Mammary epithelial cell (primary cell): Measurements from ENCODE around the gene ATAD3B.

Experiments
- CTCF ChIP-seq, 2 donors: IDR thresholded peaks in 1 of 2; conservative IDR thresholded peaks in 1 of 2; 2 replicates each; pipeline ENCODE4 v1.5.1; 2011 to 2012; ENCODE audit warnings: inconsistent platforms in 2 of 2, low read length in 2 of 2, mild to moderate bottlenecking in 2 of 2, control low read depth in 1 of 2, low read depth in 1 of 2; ENCODE audit not compliant: insufficient read depth in 1 of 2; ENCODE audit errors: extremely low read depth in 1 of 2
- EZH2 ChIP-seq: IDR thresholded peaks from 2 replicates; pipeline ENCODE4 v1.6.1; 2012; ENCODE audit warnings: low read length, inconsistent platforms, borderline replicate concordance

DNA sequence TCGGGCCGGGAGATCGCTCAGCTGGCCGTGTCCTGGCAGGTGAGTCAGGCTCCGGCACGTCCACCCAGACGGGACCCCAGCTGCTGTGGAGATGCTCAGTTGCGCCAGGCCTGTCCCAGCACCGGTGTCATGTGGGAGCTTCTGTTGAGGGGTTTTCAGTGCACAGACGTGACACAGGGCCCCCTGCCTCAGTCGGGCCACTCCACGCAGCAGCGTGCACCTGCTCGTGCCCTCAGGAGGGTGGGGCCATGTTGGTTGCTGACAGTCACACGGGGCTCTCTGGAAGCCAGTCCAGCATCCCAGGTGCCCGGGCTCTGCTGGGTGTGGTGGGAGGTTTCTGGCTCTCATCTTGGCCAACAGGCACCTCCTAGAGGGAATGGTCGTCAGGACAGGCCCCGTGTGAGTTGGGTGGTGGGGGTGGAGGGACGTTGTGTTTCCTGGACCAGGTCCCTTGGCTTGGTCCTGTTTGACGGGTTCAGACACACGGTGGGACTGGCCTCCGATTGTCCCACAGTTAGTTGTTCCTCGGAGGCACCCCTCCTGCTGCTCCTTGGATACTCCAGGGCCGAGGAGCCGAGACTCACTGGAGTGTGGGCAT lies 19.2 kb downstream of the ATAD3B start:
- TF ChIP-seq CTCF (conservative IDR thresholded peaks at IDR 0.05 in 1 of 2, IDR thresholded peaks at IDR 0.05 in 1 of 2; ENCODE audit: extremely low read depth in 1 of 2, insufficient read depth in 1 of 2, low read depth in 1 of 2, low read length in 2 of 2) (no peak), EZH2 (no peak)
